Measurements from ENCODE around the gene TASOR2. TPM values are rescaled to one million over a fixed set of nuclear protein-coding genes. Genes with fewer than 3 reads are reported as not detected.

Gene TASOR2
- total and polyA plus RNA-seq, 3 donors from 2014 or later, result 57.5 to 161 (median 157) TPM

DNA sequence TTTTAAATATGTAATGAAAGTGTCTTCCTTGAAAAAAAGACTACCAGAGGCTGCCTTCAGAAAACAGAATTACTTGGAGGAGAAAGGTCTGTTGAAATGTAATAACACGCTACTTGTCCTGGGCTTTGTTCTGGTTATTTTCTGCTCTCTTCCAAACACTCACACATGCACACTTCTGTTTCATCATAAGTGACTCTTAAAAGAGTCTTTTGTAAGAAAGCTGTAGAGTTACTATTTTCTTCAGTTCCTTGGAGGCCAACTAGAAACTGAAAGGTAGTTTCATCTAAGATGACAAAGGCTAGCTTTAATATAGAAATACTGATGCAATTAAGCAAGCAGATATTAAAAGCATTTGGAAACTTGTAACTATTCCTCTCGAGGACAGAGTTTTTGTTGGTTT, 39.1 kb downstream of the TASOR2 start:
- no peak overlapping the region for H3K4me3 ChIP-seq
- no peak overlapping the region for H3K27ac ChIP-seq
- no peak for DNase-seq
- H3K4me1 ChIP-seq, result peaks cover 10% of the 10 kb centered on the region
- WGBS, 2 donors, result 57 to 69% methylated on average over 2 of the region's 2 CpGs
- H3K36me3 ChIP-seq (ENCODE audit: low read depth, missing control alignments), result no peaks in the 10 kb centered on the region
- H3K9me3 ChIP-seq, result no peaks in the 10 kb centered on the region
- no peak for TF ChIP-seq POLR2A (IDR thresholded peaks at IDR 0.05)
- TF ChIP-seq CTCF (IDR thresholded peaks at IDR 0.05), result no peak
- no peaks in the 10 kb centered on the region for H3K27me3 ChIP-seq
- intact Hi-C loops (cut with DNase I; ENCODE audit: low total_unique reads), result no loop called here

DNA sequence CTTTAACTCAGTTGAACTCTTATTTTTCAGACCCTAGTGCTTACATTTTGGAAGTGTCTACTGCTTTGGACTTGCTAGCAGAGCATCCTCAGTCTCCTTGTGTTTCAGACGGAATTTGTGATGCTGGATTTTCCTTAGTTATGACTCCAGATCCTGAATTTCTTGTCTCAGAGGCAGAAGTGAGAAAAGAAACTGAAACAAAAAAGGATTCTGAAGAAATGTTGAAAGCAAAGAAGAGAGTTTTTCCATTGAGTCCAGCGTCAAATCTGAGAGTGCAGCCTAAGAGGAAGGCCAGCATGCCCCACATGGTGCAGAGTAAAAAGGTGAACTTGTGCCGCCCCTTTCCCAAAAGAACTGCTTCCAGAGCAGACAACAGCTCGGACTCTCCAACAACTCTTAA, 46.1 kb downstream of the TASOR2 start:
- no peaks in the 10 kb centered on the region for H3K36me3 ChIP-seq (ENCODE audit: low read depth, missing control alignments)
- DNase-seq, result no peak
- H3K27me3 ChIP-seq, result no peaks in the 10 kb centered on the region
- TF ChIP-seq POLR2A (IDR thresholded peaks at IDR 0.05), result no peak
- TF ChIP-seq CTCF (IDR thresholded peaks at IDR 0.05), result no peak
- intact Hi-C loops (cut with DNase I; ENCODE audit: low total_unique reads), result no loop called here
- 87 to 92% methylated on average over 4 of the region's 4 CpGs for WGBS, 2 donors
- H3K4me3 ChIP-seq, result no peak overlapping the region
- no peak overlapping the region for H3K27ac ChIP-seq
- no peaks in the 10 kb centered on the region for H3K4me1 ChIP-seq
- H3K9me3 ChIP-seq, result no peaks in the 10 kb centered on the region

GRCh38 chr10:5731559-5731958, 46.9 kb downstream of the TASOR2 start:
- no peak for DNase-seq
- H3K27ac ChIP-seq, result no peak overlapping the region
- intact Hi-C loops (cut with DNase I; ENCODE audit: low total_unique reads), result no loop called here
- WGBS, 2 donors, result 93 to 96% methylated on average over 3 of the region's 3 CpGs
- no peaks in the 10 kb centered on the region for H3K9me3 ChIP-seq
- no peaks in the 10 kb centered on the region for H3K27me3 ChIP-seq
- H3K4me1 ChIP-seq, result no peaks in the 10 kb centered on the region
- no peak overlapping the region for H3K4me3 ChIP-seq
- TF ChIP-seq CTCF (IDR thresholded peaks at IDR 0.05) (no peak), POLR2A (IDR thresholded peaks at IDR 0.05) (no peak)
- no peaks in the 10 kb centered on the region for H3K36me3 ChIP-seq (ENCODE audit: low read depth, missing control alignments)

DNA sequence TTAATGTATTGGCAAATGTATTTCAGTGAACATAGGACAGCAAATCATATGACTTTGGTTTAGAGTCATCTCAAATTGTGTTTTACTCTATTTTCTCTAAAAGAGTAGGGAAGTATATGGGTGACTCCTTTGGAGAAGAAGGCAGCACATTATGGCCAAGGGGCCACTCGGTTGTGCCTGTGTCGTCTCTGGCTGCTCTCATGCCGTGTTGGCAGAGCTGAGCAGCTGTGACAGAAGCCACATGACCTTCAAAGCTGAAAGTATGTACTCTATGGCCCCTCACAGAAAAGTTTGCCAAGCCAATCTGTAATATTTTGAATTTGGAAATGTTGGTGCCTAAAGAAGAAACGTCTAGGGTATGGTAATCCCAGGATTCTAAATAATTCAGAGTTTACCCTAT, 47.5 kb downstream of the TASOR2 start:
- no peak for TF ChIP-seq CTCF (IDR thresholded peaks at IDR 0.05)
- no peak for TF ChIP-seq POLR2A (IDR thresholded peaks at IDR 0.05)
- H3K27ac ChIP-seq, result no peak overlapping the region
- H3K9me3 ChIP-seq, result no peaks in the 10 kb centered on the region
- no peak overlapping the region for H3K4me3 ChIP-seq
- intact Hi-C loops (cut with DNase I; ENCODE audit: low total_unique reads), result no loop called here
- no peaks in the 10 kb centered on the region for H3K36me3 ChIP-seq (ENCODE audit: low read depth, missing control alignments)
- DNase-seq, result no peak
- H3K4me1 ChIP-seq, result no peaks in the 10 kb centered on the region
- H3K27me3 ChIP-seq, result no peaks in the 10 kb centered on the region
- 50 to 58% methylated on average over 4 of the region's 4 CpGs for WGBS, 2 donors

Other genes starting within 250 kb of the TASOR2 start
- under 1 TPM in 1 of 2 donors, not detected in 1; 0.50 TPM for gene CALML5, start 185.3 kb upstream of the TASOR2 start, total RNA-seq
- not detected for gene CALML5, start 185.3 kb upstream of the TASOR2 start, polyA plus RNA-seq (ENCODE audit: insufficient read depth, low read depth, low replicate concordance)
- gene CALML3, start 159.9 kb upstream of the TASOR2 start, total RNA-seq, result under 1 TPM; 0.19 to 0.63 TPM
- gene CALML3, start 159.9 kb upstream of the TASOR2 start, polyA plus RNA-seq (ENCODE audit: insufficient read depth, low read depth, low replicate concordance), result 1.5 TPM
- 10 to 100 TPM in 1 of 2 donors, 1 to 10 TPM in 1; 9.4 to 14.1 TPM for gene ASB13, start 18.2 kb upstream of the TASOR2 start, total RNA-seq
- 12.3 TPM for gene ASB13, start 18.2 kb upstream of the TASOR2 start, polyA plus RNA-seq (ENCODE audit: insufficient read depth, low read depth, low replicate concordance)
- gene GDI2, start 128.6 kb downstream of the TASOR2 start, total RNA-seq, result 100 to 1,000 TPM; 184 to 204 TPM
- 144 TPM for gene GDI2, start 128.6 kb downstream of the TASOR2 start, polyA plus RNA-seq (ENCODE audit: insufficient read depth, low read depth, low replicate concordance)
- gene ANKRD16, start 205.1 kb downstream of the TASOR2 start, total RNA-seq, result 10 to 100 TPM; 30.3 to 32.1 TPM
- 14.2 TPM for gene ANKRD16, start 205.1 kb downstream of the TASOR2 start, polyA plus RNA-seq (ENCODE audit: insufficient read depth, low read depth, low replicate concordance)
- 100 to 1,000 TPM; 174 to 203 TPM for gene FBH1, start 205.4 kb downstream of the TASOR2 start, total RNA-seq
- 91.6 TPM for gene FBH1, start 205.4 kb downstream of the TASOR2 start, polyA plus RNA-seq (ENCODE audit: insufficient read depth, low read depth, low replicate concordance)

Measured in testis (tissue), 3 donors.